Measurements from ENCODE around the gene RASSF1. TPM values are rescaled to one million over a fixed set of nuclear protein-coding genes. Genes with fewer than 3 reads are reported as not detected.
A peak's percentile ranks its signal among the peaks of the same experiment; 100 is the strongest.

Gene RASSF1
- total and polyA plus RNA-seq, 10 of the 15 experiments (the other 5 are each of a cell fraction or from before 2014, with no cell fraction given), result 4.4 to 59.6 (median 37.2) TPM

DNA sequence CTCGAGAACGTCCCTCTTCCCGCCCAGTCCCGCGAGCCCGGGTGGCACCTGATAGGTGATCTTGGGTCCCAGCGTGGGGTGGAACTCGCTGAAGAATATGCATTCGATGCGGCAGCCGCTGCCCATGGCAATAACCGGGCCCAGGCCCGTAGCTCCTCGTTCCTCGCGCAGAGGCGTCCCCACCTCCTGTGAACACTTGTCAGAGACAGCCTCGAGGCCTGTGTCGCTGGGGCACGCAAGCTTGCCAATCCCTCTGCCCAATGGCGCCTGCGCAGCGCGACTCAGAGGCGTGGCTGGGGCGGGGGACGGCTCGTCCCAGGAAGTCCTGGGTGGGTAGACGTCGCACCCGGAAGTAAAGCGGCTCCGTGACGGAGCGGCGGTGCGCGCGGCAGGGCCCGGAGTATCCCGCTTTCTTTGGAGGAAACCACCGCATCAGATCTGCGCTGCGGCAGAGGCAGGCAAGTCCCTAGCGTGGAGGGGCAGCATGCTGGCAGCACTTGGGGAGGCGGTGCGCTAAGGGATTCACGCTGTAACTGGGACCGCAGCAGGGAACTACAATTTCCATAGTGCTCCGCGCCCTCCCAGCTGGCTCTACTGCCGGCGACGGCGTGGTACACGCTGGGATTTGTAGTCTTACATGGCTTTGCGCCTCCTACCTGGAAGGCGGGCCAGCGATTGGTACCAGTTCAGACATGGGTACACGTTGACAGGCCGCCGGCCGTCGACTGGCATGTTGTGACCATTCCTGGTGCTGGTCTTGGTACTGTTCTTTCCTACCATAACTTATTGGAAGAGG is 10.1 kb upstream of the RASSF1 start, which contains the start of the genes CYB561D2 and NPRL2:
TSS of gene CYB561D2 (plus strand) at position 336 of the 796 bp plus-strand sequence. CDS start 572 bp downstream, outside the sequence.
TSS of gene NPRL2 (minus strand) at position 249 of the 796 bp plus-strand sequence. CDS start at position 126, 123 bp downstream.
- Histone ChIP-seq H3K4me1 (ENCODE audit: control insufficient read depth, insufficient read depth, low read length) (peaks cover 22% of the 10 kb centered on the region), H3K9me3 (replicated peaks; ENCODE audit: control insufficient read depth, insufficient read depth, low read length) (no peaks in the 10 kb centered on the region), H3K27ac (ENCODE audit: control insufficient read depth, insufficient read depth) (peak within 1 kb of the TSS; percentile 86), H3K27me3 (replicated peaks in 1 of 2; ENCODE audit: control insufficient read depth in 2 of 2, insufficient read depth in 2 of 2, low read length in 1 of 2) (no peaks in the 10 kb centered on the region), H2AFZ (ENCODE audit: control insufficient read depth, low read depth, low read length) (peak within 1 kb of the TSS; percentile 99), H3K36me3 (ENCODE audit: control insufficient read depth in 2 of 2, insufficient read depth in 2 of 2, low read length in 1 of 2) (peaks cover 8 to 16% of the 10 kb centered on the region in 2 experiments; a peak in 2 of 4 replicates), H3K4me3 (peak within 1 kb of the TSS; percentile 83), H3K9ac (ENCODE audit: control insufficient read depth, insufficient read depth, low read length) (peak within 1 kb of the TSS; percentile 73), H4K20me1 (ENCODE audit: control insufficient read depth, insufficient read depth) (no peaks in the 10 kb centered on the region), H3K79me2 (ENCODE audit: control insufficient read depth, insufficient read depth, low read length) (peaks cover 20% of the 10 kb centered on the region), H3K4me2 (ENCODE audit: control insufficient read depth, insufficient read depth) (peak within 1 kb of the TSS; percentile 99)
- 1% methylated on average over 64 of the region's 64 CpGs for WGBS (ENCODE audit: insufficient coverage, insufficient replicate concordance, low lambda C conversion rate, missing lambda C conversion rate)
- ChIA-PET RAD21 (ENCODE audit: unreplicated experiment) (interaction anchor here (0.8 to 2.8 kb wide), 7 partner anchors 10 to 266 kb away, joined by 3 to 16 read pairs (median 5); partner anchors contain the start of genes CISH, HYAL3, MAPKAPK3 and NAA80), SMC1A (ENCODE audit: uncharacterized antibody, unreplicated experiment) (interaction anchor here (0.8 to 1.8 kb wide), 5 partner anchors 9 to 222 kb away, joined by 3 to 8 read pairs (median 3); partner anchors contain the start of genes RASSF1 and TMEM115), POLR2A (interaction anchor here (0.6 to 4.3 kb wide), 12 partner anchors 10 to 219 kb away, joined by 3 to 84 read pairs (median 4); partner anchors contain the start of genes C3orf18, HEMK1, HYAL3 and IFRD2), CTCF (interaction anchor here (0.8 to 5.4 kb wide), 10 partner anchors 12 to 1038 kb away, joined by 3 to 65 read pairs (median 3); partner anchors contain the start of genes CISH and RASSF1)
- BruUV-seq (replicated peaks), result TSS peak; percentile 69
- intact Hi-C loops (cut with micrococcal nuclease; ENCODE audit: unreplicated experiment), result loop anchor here (1.0 kb wide), 1 partner anchor 9 kb away; the partner anchor contains the start of gene TMEM115
- DNase-seq (ENCODE audit: low read depth, low spot score) (peak; percentile 89), FAIRE-seq (peak; percentile 80), ATAC-seq (peak; percentile 95)
- in situ Hi-C loops (cut with MboI), result loop anchor here (10.0 kb wide), 1 partner anchor 1034 kb away; the partner anchor contains the start of gene MANF
- no peak for TF ChIP-seq STAT1 (conservative IDR thresholded peaks at IDR 0.05)
- peak; percentile 92 for TF ChIP-seq POLR2AphosphoS5 (IDR thresholded peaks at IDR 0.05; ENCODE audit: low read length)
- peak in 1 of 2 experiments; percentile 78; a peak in 2 of 4 replicates for TF ChIP-seq SRF (IDR thresholded peaks at IDR 0.05; ENCODE audit: low read depth in 2 of 2, low read length in 2 of 2)
- peak in 1 of 2 experiments; percentile 27; a peak in 1 of 4 replicates for TF ChIP-seq BHLHE40 (IDR thresholded peaks at IDR 0.05; ENCODE audit: borderline replicate concordance in 1 of 2, low read depth in 2 of 2, low read length in 1 of 2)
- peak; percentile 92 for TF ChIP-seq LARP7 (IDR thresholded peaks at IDR 0.05)
- TF ChIP-seq MTA2 (IDR thresholded peaks at IDR 0.05; ENCODE audit: low read depth), result peak; percentile 48; the same call in 1 of the 2 replicates
- no peak for TF ChIP-seq SUZ12 (IDR thresholded peaks at IDR 0.05; ENCODE audit: unreplicated experiment)
- no peak for TF ChIP-seq JUNB (IDR thresholded peaks at IDR 0.05)
- TF ChIP-seq CHD4 (IDR thresholded peaks at IDR 0.05), result no peak
- TF ChIP-seq GATAD2B (conservative IDR thresholded peaks at IDR 0.05; ENCODE audit: low read depth), result peak; percentile 95
- no peak for TF ChIP-seq SUPT20H (IDR thresholded peaks at IDR 0.05; ENCODE audit: borderline replicate concordance, control insufficient read depth, low read depth, low read length)
- no peak for TF ChIP-seq BRCA1 (IDR thresholded peaks at IDR 0.05; ENCODE audit: low read depth, low read length)
- TF ChIP-seq, protein P1, sequence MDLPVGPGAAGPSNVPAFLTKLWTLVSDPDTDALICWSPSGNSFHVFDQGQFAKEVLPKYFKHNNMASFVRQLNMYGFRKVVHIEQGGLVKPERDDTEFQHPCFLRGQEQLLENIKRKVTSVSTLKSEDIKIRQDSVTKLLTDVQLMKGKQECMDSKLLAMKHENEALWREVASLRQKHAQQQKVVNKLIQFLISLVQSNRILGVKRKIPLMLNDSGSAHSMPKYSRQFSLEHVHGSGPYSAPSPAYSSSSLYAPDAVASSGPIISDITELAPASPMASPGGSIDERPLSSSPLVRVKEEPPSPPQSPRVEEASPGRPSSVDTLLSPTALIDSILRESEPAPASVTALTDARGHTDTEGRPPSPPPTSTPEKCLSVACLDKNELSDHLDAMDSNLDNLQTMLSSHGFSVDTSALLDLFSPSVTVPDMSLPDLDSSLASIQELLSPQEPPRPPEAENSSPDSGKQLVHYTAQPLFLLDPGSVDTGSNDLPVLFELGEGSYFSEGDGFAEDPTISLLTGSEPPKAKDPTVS (IDR thresholded peaks at IDR 0.05; ENCODE audit: low read depth, low read length), result no peak
- no peak; the same call in none of the 2 replicates for TF ChIP-seq ATF7 (IDR thresholded peaks at IDR 0.05; ENCODE audit: low read depth)
- TF ChIP-seq EED (IDR thresholded peaks at IDR 0.05; ENCODE audit: low read depth), result no peak; the same call in 1 of the 2 replicates
- no peak for TF ChIP-seq IRF4 (IDR thresholded peaks at IDR 0.05; ENCODE audit: low read depth, low read length)
- no peak for TF ChIP-seq ZBED1 (IDR thresholded peaks at IDR 0.05; ENCODE audit: borderline replicate concordance)
- TF ChIP-seq BACH1 (IDR thresholded peaks at IDR 0.05; ENCODE audit: borderline replicate concordance), result peak; percentile 59; the same call in 1 of the 2 replicates
- TF ChIP-seq, protein P2, sequence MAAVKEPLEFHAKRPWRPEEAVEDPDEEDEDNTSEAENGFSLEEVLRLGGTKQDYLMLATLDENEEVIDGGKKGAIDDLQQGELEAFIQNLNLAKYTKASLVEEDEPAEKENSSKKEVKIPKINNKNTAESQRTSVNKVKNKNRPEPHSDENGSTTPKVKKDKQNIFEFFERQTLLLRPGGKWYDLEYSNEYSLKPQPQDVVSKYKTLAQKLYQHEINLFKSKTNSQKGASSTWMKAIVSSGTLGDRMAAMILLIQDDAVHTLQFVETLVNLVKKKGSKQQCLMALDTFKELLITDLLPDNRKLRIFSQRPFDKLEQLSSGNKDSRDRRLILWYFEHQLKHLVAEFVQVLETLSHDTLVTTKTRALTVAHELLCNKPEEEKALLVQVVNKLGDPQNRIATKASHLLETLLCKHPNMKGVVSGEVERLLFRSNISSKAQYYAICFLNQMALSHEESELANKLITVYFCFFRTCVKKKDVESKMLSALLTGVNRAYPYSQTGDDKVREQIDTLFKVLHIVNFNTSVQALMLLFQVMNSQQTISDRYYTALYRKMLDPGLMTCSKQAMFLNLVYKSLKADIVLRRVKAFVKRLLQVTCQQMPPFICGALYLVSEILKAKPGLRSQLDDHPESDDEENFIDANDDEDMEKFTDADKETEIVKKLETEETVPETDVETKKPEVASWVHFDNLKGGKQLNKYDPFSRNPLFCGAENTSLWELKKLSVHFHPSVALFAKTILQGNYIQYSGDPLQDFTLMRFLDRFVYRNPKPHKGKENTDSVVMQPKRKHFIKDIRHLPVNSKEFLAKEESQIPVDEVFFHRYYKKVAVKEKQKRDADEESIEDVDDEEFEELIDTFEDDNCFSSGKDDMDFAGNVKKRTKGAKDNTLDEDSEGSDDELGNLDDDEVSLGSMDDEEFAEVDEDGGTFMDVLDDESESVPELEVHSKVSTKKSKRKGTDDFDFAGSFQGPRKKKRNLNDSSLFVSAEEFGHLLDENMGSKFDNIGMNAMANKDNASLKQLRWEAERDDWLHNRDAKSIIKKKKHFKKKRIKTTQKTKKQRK (IDR thresholded peaks at IDR 0.05; ENCODE audit: low read depth, low read length), result no peak

Data from GM12878 (cell line).